IMR-90 (cell line): ENCODE results near the gene CTIF. TPM values are rescaled to one million over a fixed set of nuclear protein-coding genes. Genes with fewer than 3 reads are reported as not detected.

Experiments
- ATAC-seq: fragments of 200-7000 bp; cut with Tn5 transposase; 2 replicates; pipeline ENCODE4 v1.9.1; 2020; ENCODE audit warnings: low read depth, mild to moderate bottlenecking, moderate library complexity
- BruUV-seq: library from RNA; stranded (reverse); fragments of 400-500 nt; replicated peaks from 2 replicates; lab custom pipeline; 2021; lab: Mats Ljungman, UMichigan
- CTCF ChIA-PET: fragments of 300-600 bp; formaldehyde crosslinking; extraction: SDS; loops from one replicate; lab custom pipeline; 2021; ENCODE audit warnings: antibody characterized with exemption; lab: Yijun Ruan, JAX
- POLR2A ChIA-PET: fragments of 300-600 bp; sonication (Branson Sonifier 250); formaldehyde crosslinking; loops from one replicate; lab custom pipeline; 2022; ENCODE audit warnings: antibody characterized with exemption; ENCODE audit not compliant: unreplicated experiment; lab: Charles Lee
- DNase-seq: peaks from one replicate; pipeline ENCODE4 v3.0.0; 2013
- H2AFZ ChIP-seq: replicated peaks from 2 replicates; pipeline ENCODE3; 2013; ENCODE audit warnings: low read length, mild to moderate bottlenecking; ENCODE audit not compliant: poor library complexity
- H2AK5ac ChIP-seq: 2 replicates; pipeline ENCODE4 v1.6.1; 2013; ENCODE audit warnings: low read depth, low read length, inconsistent platforms
- H2AK9ac ChIP-seq: replicated peaks from 2 replicates; pipeline ENCODE3; 2013; ENCODE audit warnings: mild to moderate bottlenecking, low read depth, low read length, moderate library complexity; ENCODE audit not compliant: poor library complexity
- H2BK120ac ChIP-seq: 2 replicates; pipeline ENCODE4 v1.6.1; 2013; ENCODE audit warnings: low read depth, low read length, inconsistent platforms
- H2BK15ac ChIP-seq: 3 replicates; pipeline ENCODE4 v1.6.1; 2013; ENCODE audit warnings: low read depth, low read length, inconsistent platforms
- H2BK20ac ChIP-seq: 2 replicates; pipeline ENCODE4 v1.6.1; 2013; ENCODE audit warnings: low read depth, mild to moderate bottlenecking, inconsistent platforms, low read length, moderate library complexity
- H2BK5ac ChIP-seq: 2 replicates; pipeline ENCODE4 v1.6.1; 2013; ENCODE audit warnings: mild to moderate bottlenecking, low read depth, low read length, inconsistent platforms; ENCODE audit not compliant: poor library complexity, severe bottlenecking
- H3K14ac ChIP-seq: replicated peaks from 2 replicates; pipeline ENCODE4 v1.6.1; 2013; ENCODE audit warnings: low read depth, low read length, inconsistent platforms
- H3K18ac ChIP-seq: 2 replicates; pipeline ENCODE4 v1.6.1; 2013; ENCODE audit warnings: low read depth, low read length, control low read depth
- H3K23ac ChIP-seq: 2 replicates; pipeline ENCODE4 v1.6.1; 2013; ENCODE audit warnings: low read depth, low read length, inconsistent platforms
- H3K27ac ChIP-seq: 2 replicates; pipeline ENCODE4 v1.5.1; 2013; ENCODE audit warnings: mild to moderate bottlenecking, control low read depth, low read length; ENCODE audit not compliant: insufficient read depth
- H3K27me3 ChIP-seq: 2 replicates; pipeline ENCODE4 v1.6.1; 2013; ENCODE audit warnings: low read length; ENCODE audit not compliant: control insufficient read depth, insufficient read depth
- H3K36me3 ChIP-seq: 2 replicates; pipeline ENCODE4 v1.6.1; 2013; ENCODE audit warnings: low read length, mixed read lengths; ENCODE audit not compliant: control insufficient read depth, insufficient read depth
- H3K4ac ChIP-seq: 2 replicates; pipeline ENCODE4 v1.6.1; 2013; ENCODE audit warnings: low read depth, low read length, inconsistent platforms
- H3K4me1 ChIP-seq: 2 replicates; pipeline ENCODE4 v1.6.1; 2013; ENCODE audit warnings: low read length, mixed read lengths; ENCODE audit not compliant: control insufficient read depth, insufficient read depth
- H3K4me2 ChIP-seq: 2 replicates; pipeline ENCODE4 v1.6.1; 2013; ENCODE audit warnings: low read depth, mild to moderate bottlenecking, control low read depth, low read length, moderate library complexity
- H3K4me3 ChIP-seq: 2 replicates; pipeline ENCODE4 v1.5.1; 2013; ENCODE audit warnings: low read depth, mild to moderate bottlenecking, control low read depth, low read length, moderate library complexity; ENCODE audit not compliant: insufficient read depth
- H3K56ac ChIP-seq: 2 replicates; pipeline ENCODE4 v1.6.1; 2013; ENCODE audit warnings: low read length, inconsistent platforms; ENCODE audit not compliant: insufficient read depth; ENCODE audit errors: extremely low read depth
- H3K79me1 ChIP-seq, 2 experiments: 2 replicates each; pipeline ENCODE4 v1.6.1; 2013; ENCODE audit warnings: low read length in 2 of 2, inconsistent platforms in 1 of 2, low read depth in 1 of 2
- H3K9ac ChIP-seq: 2 replicates; pipeline ENCODE4 v1.6.1; 2013; ENCODE audit warnings: low read depth, low read length, control low read depth
- H3K9me1 ChIP-seq: 2 replicates; pipeline ENCODE4 v1.6.1; 2013; ENCODE audit warnings: low read length, inconsistent platforms; ENCODE audit not compliant: insufficient read depth
- H3K9me3 ChIP-seq: 2 replicates; pipeline ENCODE4 v1.6.1; 2013; ENCODE audit warnings: low read length; ENCODE audit not compliant: control insufficient read depth, insufficient read depth
- H4K20me1 ChIP-seq: 2 replicates; pipeline ENCODE4 v1.6.1; 2013; ENCODE audit warnings: low read length, inconsistent platforms; ENCODE audit not compliant: insufficient read depth
- H4K5ac ChIP-seq: 2 replicates; pipeline ENCODE4 v1.6.1; 2013; ENCODE audit warnings: mild to moderate bottlenecking, low read depth, low read length, control low read depth
- H4K8ac ChIP-seq, 2 experiments: 2 replicates each; pipeline ENCODE4 v1.6.1; 2013; ENCODE audit warnings: low read depth in 2 of 2, low read length in 2 of 2, control low read depth in 1 of 2, inconsistent platforms in 1 of 2
- H4K91ac ChIP-seq: 2 replicates; pipeline ENCODE4 v1.6.1; 2013; ENCODE audit warnings: low read depth, low read length, inconsistent platforms; ENCODE audit not compliant: insufficient read depth
- MAZ ChIP-seq: IDR thresholded peaks from 2 replicates; pipeline ENCODE4 v1.6.1; 2012; ENCODE audit warnings: low read depth, mild to moderate bottlenecking, low read length, improper control_type of control experiment, moderate library complexity, borderline replicate concordance
- RAD21 ChIP-seq: IDR thresholded peaks from 2 replicates; pipeline ENCODE4 v1.6.1; 2012; ENCODE audit warnings: low read length, improper control_type of control experiment
- SMC3 ChIP-seq: fragments of 150-350 bp; IDR thresholded peaks from 2 replicates; pipeline ENCODE4 v1.6.1; 2016; ENCODE audit warnings: low read depth, mild to moderate bottlenecking, antibody characterized with exemption, low read length, moderate library complexity
- WGBS, 2 experiments: methylation state at CpG; one replicate each; pipeline versions ENCODE4 v1.1.5 to v1.1.7; 2013; ENCODE audit warnings: missing lambda C conversion rate in 2 of 2; ENCODE audit not compliant: insufficient read length in 1 of 2; ENCODE audit errors: extremely low coverage in 2 of 2; 5-methylcytosine and 5-hydroxymethylcytosine counted together
- dilution Hi-C: fragments of 300-500 bp; cut with HindIII; formaldehyde crosslinking; loops from one replicate; pipeline ENCODE4 v1.14.3; 2018; ENCODE audit warnings: low sequenced_read_pairs; ENCODE audit not compliant: unreplicated experiment
- in situ Hi-C: fragments of 300-500 bp; cut with MboI; formaldehyde crosslinking; loops from 3 replicates; pipeline ENCODE4 v1.14.3; 2019; ENCODE audit warnings: low sequenced_read_pairs, inconsistent platforms, mixed read lengths
- intact Hi-C: fragments of 100-400 bp; cut with micrococcal nuclease; formaldehyde crosslinking; loops from 2 replicates; pipeline ENCODE4 v1.10.0; 2022
- polyA plus RNA-seq, 3 experiments: library from polyadenylated mRNA; depleted of rRNA; stranded (reverse); fragments of >200 nt; gene quantifications; 2 replicates each; pipeline ENCODE4 v1.2.3, GENCODE V29; 2012; ENCODE audit warnings: low replicate concordance in 1 of 3
- total RNA-seq: library from RNA; depleted of rRNA; stranded (reverse); fragments of >200 nt; gene quantifications from 2 replicates; pipeline ENCODE4 v1.2.3, GENCODE V29; 2012
- TF ChIP-seq, protein P1 (sequence below): conservative IDR thresholded peaks from 2 replicates; pipeline ENCODE4 v1.5.1; 2012; ENCODE audit warnings: mild to moderate bottlenecking, low read depth, low read length, improper control_type of control experiment

Gene CTIF
- total and polyA plus RNA-seq, 2 of the 4 experiments (the other 2 are of a cell fraction): 25.1 to 57.0 TPM

GRCh38 chr18:48676756-48677368 is 138.0 kb downstream of the CTIF start:
- peaks cover 16% of the 10 kb centered on the region for H3K36me3 ChIP-seq
- TF ChIP-seq SMC3: peak; percentile 59
- TF ChIP-seq RAD21: peak; percentile 68
- TF ChIP-seq, protein P1, sequence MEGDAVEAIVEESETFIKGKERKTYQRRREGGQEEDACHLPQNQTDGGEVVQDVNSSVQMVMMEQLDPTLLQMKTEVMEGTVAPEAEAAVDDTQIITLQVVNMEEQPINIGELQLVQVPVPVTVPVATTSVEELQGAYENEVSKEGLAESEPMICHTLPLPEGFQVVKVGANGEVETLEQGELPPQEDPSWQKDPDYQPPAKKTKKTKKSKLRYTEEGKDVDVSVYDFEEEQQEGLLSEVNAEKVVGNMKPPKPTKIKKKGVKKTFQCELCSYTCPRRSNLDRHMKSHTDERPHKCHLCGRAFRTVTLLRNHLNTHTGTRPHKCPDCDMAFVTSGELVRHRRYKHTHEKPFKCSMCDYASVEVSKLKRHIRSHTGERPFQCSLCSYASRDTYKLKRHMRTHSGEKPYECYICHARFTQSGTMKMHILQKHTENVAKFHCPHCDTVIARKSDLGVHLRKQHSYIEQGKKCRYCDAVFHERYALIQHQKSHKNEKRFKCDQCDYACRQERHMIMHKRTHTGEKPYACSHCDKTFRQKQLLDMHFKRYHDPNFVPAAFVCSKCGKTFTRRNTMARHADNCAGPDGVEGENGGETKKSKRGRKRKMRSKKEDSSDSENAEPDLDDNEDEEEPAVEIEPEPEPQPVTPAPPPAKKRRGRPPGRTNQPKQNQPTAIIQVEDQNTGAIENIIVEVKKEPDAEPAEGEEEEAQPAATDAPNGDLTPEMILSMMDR: peak; percentile 76
- TF ChIP-seq MAZ: no peak
- peaks cover 33 to 92% of the 10 kb centered on the region in 2 experiments for H3K79me1 ChIP-seq
- H3K27ac ChIP-seq: no peak overlapping the region
- H3K4me2 ChIP-seq: no peak overlapping the region
- no peak overlapping the region for H2BK5ac ChIP-seq
- BruUV-seq: no TSS peak
- H3K4ac ChIP-seq: peak overlapping the region; percentile 65
- no peak overlapping the region for H2AK9ac ChIP-seq
- H2BK15ac ChIP-seq: no peak overlapping the region
- H2BK20ac ChIP-seq: no peak overlapping the region
- H3K23ac ChIP-seq: peak overlapping the region; percentile 49; the same call in 1 of the 2 replicates
- in situ Hi-C loops: loop anchor here (5.0 to 10.0 kb wide), 4 partner anchors 265 to 738 kb away; no protein-coding TSS in a partner anchor
- dilution Hi-C loops: no loop called here
- H3K9me1 ChIP-seq: peaks cover 7% of the 10 kb centered on the region; the same call in 1 of the 2 replicates
- POLR2A ChIA-PET: no interaction called here
- peak overlapping the region in 1 of 2 experiments; percentile 52; a peak in 2 of 4 replicates for H4K8ac ChIP-seq
- H2BK120ac ChIP-seq: no peak overlapping the region
- H3K9ac ChIP-seq: 0 out of 2 replicates have a peak overlapping the region, but pooled peaks have one; percentile 11
- no peak overlapping the region for H4K5ac ChIP-seq
- DNase-seq (peak; percentile 38), ATAC-seq (peak; percentile 24; the same call in 1 of the 2 replicates)
- WGBS, 2 experiments: 100% methylated on average over 1 of the region's 17 CpGs; no CpG with 5 or more reads in 1 of the 2 experiments
- peaks cover 54% of the 10 kb centered on the region for H4K20me1 ChIP-seq
- H3K14ac ChIP-seq: no peak overlapping the region
- H3K56ac ChIP-seq: no peak overlapping the region
- peak overlapping the region; percentile 78; the same call in 1 of the 2 replicates for H2AK5ac ChIP-seq
- H3K4me1 ChIP-seq: peaks cover 23% of the 10 kb centered on the region
- H3K18ac ChIP-seq: no peak overlapping the region
- peak overlapping the region; percentile 34 for H2AFZ ChIP-seq
- H3K9me3 ChIP-seq: no peaks in the 10 kb centered on the region
- no peak overlapping the region for H4K91ac ChIP-seq
- CTCF ChIA-PET: interaction anchor here (0.6 kb wide), 1 partner anchor 189 kb away, joined by 3 read pairs; no protein-coding TSS in a partner anchor
- no peaks in the 10 kb centered on the region for H3K27me3 ChIP-seq
- intact Hi-C loops: loop anchor here (1.0 to 5.0 kb wide), 4 partner anchors 105 to 365 kb away; no protein-coding TSS in a partner anchor
- H3K4me3 ChIP-seq: no peak overlapping the region
